Measurements from ENCODE around the gene ARFGEF3.

Gene ARFGEF3

GRCh38 chr6:138162955-138163575 lies 1.3 kb downstream of the ARFGEF3 start:
- DNase-seq (ENCODE audit: low read depth in 2 of 2): no peak

GRCh38 chr6:138175596-138175995 lies 13.9 kb downstream of the ARFGEF3 start:
- no peak for DNase-seq (ENCODE audit: low read depth in 2 of 2)

GRCh38 chr6:138176652-138177232 lies 15.0 kb downstream of the ARFGEF3 start:
- DNase-seq (ENCODE audit: low read depth in 2 of 2): no peak

- DNase-seq (ENCODE audit: low read depth in 2 of 2): no peak
These were observed 21.4 kb downstream of the ARFGEF3 start for GRCh38 chr6:138182939-138183789.

- DNase-seq (ENCODE audit: low read depth in 2 of 2): no peak
These were observed 22.0 kb downstream of the ARFGEF3 start for GRCh38 chr6:138183790-138184134.

- DNase-seq (ENCODE audit: low read depth in 2 of 2): no peak
These were observed 22.5 kb downstream of the ARFGEF3 start for GRCh38 chr6:138184230-138184629.

GRCh38 chr6:138187156-138187555 lies 25.4 kb downstream of the ARFGEF3 start:
- DNase-seq (ENCODE audit: low read depth in 2 of 2): no peak

- no peak for DNase-seq (ENCODE audit: low read depth in 2 of 2)
These were observed 26.7 kb downstream of the ARFGEF3 start for GRCh38 chr6:138188278-138188941.

- no peak for DNase-seq (ENCODE audit: low read depth in 2 of 2)
These were observed 32.5 kb downstream of the ARFGEF3 start for GRCh38 chr6:138194287-138194686.

- DNase-seq (ENCODE audit: low read depth in 2 of 2): no peak
These were observed 34.5 kb downstream of the ARFGEF3 start for GRCh38 chr6:138196122-138196738.

- DNase-seq (ENCODE audit: low read depth in 2 of 2): no peak
These were observed 35.8 kb downstream of the ARFGEF3 start for GRCh38 chr6:138197570-138197969.

- DNase-seq (ENCODE audit: low read depth in 2 of 2): no peak
These were observed 36.8 kb downstream of the ARFGEF3 start for GRCh38 chr6:138198430-138199091.

- no peak for DNase-seq (ENCODE audit: low read depth in 2 of 2)
These were observed 40.1 kb downstream of the ARFGEF3 start for GRCh38 chr6:138201836-138202235.

GRCh38 chr6:138203315-138203714 lies 41.6 kb downstream of the ARFGEF3 start:
- no peak for DNase-seq (ENCODE audit: low read depth in 2 of 2)

GRCh38 chr6:138204303-138204702 lies 42.6 kb downstream of the ARFGEF3 start:
- DNase-seq (ENCODE audit: low read depth in 2 of 2): no peak

- no peak for DNase-seq (ENCODE audit: low read depth in 2 of 2)
These were observed 43.1 kb downstream of the ARFGEF3 start for GRCh38 chr6:138204792-138205384.

- DNase-seq (ENCODE audit: low read depth in 2 of 2): no peak
These were observed 43.8 kb downstream of the ARFGEF3 start for GRCh38 chr6:138205437-138206094.

- no peak for DNase-seq (ENCODE audit: low read depth in 2 of 2)
These were observed 45.1 kb downstream of the ARFGEF3 start for GRCh38 chr6:138206862-138207261.

- no peak for DNase-seq (ENCODE audit: low read depth in 2 of 2)
These were observed 49.4 kb downstream of the ARFGEF3 start for GRCh38 chr6:138211048-138211581.

- no peak for DNase-seq (ENCODE audit: low read depth in 2 of 2)
These were observed 49.9 kb downstream of the ARFGEF3 start for GRCh38 chr6:138211601-138212000.

All from stimulated activated CD8-positive, alpha-beta memory T cell treated with anti-CD3 and anti-CD28 coated beads, Interleukin-15, amount 100 ng/mL, for 4 hours (primary cell).